Measurements from ENCODE around the gene MEF2B.
A peak's percentile ranks its signal among the peaks of the same experiment; 100 is the strongest.
"Not testable (repeated sequence)": the region's sequence is repeated elsewhere in the genome, so short reads cannot be mapped to it uniquely, and the experiment has no call there.

The MEF2B gene

GRCh38 chr19:19155495-19156219 lies 14.4 kb downstream of the MEF2B start:
- no peak for DNase-seq (ENCODE audit: low read depth)

- no peak for DNase-seq (ENCODE audit: low read depth)
Measured at GRCh38 chr19:19154768-19155494, 15.1 kb downstream of the MEF2B start.

GRCh38 chr19:19152668-19153384 lies 17.2 kb downstream of the MEF2B start:
- DNase-seq (ENCODE audit: low read depth), result no peak

- no peak for DNase-seq (ENCODE audit: low read depth)
Measured at GRCh38 chr19:19151418-19151817, 18.6 kb downstream of the MEF2B start.

GRCh38 chr19:19149435-19149834 lies 20.6 kb downstream of the MEF2B start:
- no peak for DNase-seq (ENCODE audit: low read depth)

GRCh38 chr19:19148504-19148903 lies 21.6 kb downstream of the MEF2B start:
- not testable (repeated sequence) for DNase-seq (ENCODE audit: low read depth)

GRCh38 chr19:19147344-19147743 lies 22.7 kb downstream of the MEF2B start:
- DNase-seq (ENCODE audit: low read depth), result no peak

- DNase-seq (ENCODE audit: low read depth), result no peak
Measured at GRCh38 chr19:19146865-19147264, 23.2 kb downstream of the MEF2B start.

- peak; percentile 79 for DNase-seq (ENCODE audit: low read depth)
Measured at GRCh38 chr19:19145684-19146608, 24.1 kb downstream of the MEF2B start.

- DNase-seq (ENCODE audit: low read depth), result no peak
Measured at GRCh38 chr19:19145281-19145680, 24.8 kb downstream of the MEF2B start.

- DNase-seq (ENCODE audit: low read depth), result no peak
Measured at GRCh38 chr19:19142347-19142746, 27.7 kb downstream of the MEF2B start.

- no peak for DNase-seq (ENCODE audit: low read depth)
Measured at GRCh38 chr19:19140476-19140875, 29.6 kb downstream of the MEF2B start.

GRCh38 chr19:19139876-19140229 lies 30.2 kb downstream of the MEF2B start:
- no peak for DNase-seq (ENCODE audit: low read depth)

GRCh38 chr19:19138109-19138981 lies 31.7 kb downstream of the MEF2B start, which contains the start of gene TMEM161A:
Gene TMEM161A (minus strand): TSS chr19:19138478. CDS start chr19:19138428, 50 bp downstream.
- DNase-seq (ENCODE audit: low read depth), result peak; percentile 94

- DNase-seq (ENCODE audit: low read depth), result no peak
Measured at GRCh38 chr19:19137556-19138108, 32.4 kb downstream of the MEF2B start.

GRCh38 chr19:19135713-19136112 lies 34.4 kb downstream of the MEF2B start:
- DNase-seq (ENCODE audit: low read depth), result not testable (repeated sequence)

- DNase-seq (ENCODE audit: low read depth), result peak; percentile 23
Measured at GRCh38 chr19:19134687-19135158, 35.3 kb downstream of the MEF2B start.

- no peak for DNase-seq (ENCODE audit: low read depth)
Measured at GRCh38 chr19:19133985-19134384, 36.1 kb downstream of the MEF2B start.

- DNase-seq (ENCODE audit: low read depth), result no peak
Measured at GRCh38 chr19:19132912-19133311, 37.2 kb downstream of the MEF2B start.

GRCh38 chr19:19131989-19132388 lies 38.1 kb downstream of the MEF2B start:
- DNase-seq (ENCODE audit: low read depth), result no peak
